Chondrocyte (in vitro differentiated cells): ENCODE measurements around the gene YEATS2. TPM values are rescaled to one million over a fixed set of nuclear protein-coding genes. Genes with fewer than 3 reads are reported as not detected.
A peak's percentile ranks its signal among the peaks of the same experiment; 100 is the strongest.

Source experiments
- DNase-seq: peaks from one replicate; pipeline ENCODE4 v3.0.0; 2021; ENCODE audit warnings: mixed read lengths, low spot score
- H3K27ac Mint-ChIP-seq: one replicate; pipeline ENCODE4 v1.8.0; 2021; ENCODE audit warnings: mild to moderate bottlenecking, moderate library complexity, mixed read lengths; ENCODE audit not compliant: unreplicated experiment
- H3K27me3 Mint-ChIP-seq: 2 replicates; pipeline ENCODE4 v1.8.0; 2021; ENCODE audit warnings: low read depth, mixed read lengths
- H3K36me3 Mint-ChIP-seq: 2 replicates; pipeline ENCODE4 v1.8.0; 2021; ENCODE audit warnings: low read depth, mixed read lengths
- H3K4me1 Mint-ChIP-seq: 2 replicates; pipeline ENCODE4 v1.8.0; 2021; ENCODE audit warnings: low read depth, mild to moderate bottlenecking, mixed read lengths
- H3K4me3 Mint-ChIP-seq: one replicate; pipeline ENCODE4 v1.8.0; 2021; ENCODE audit warnings: mild to moderate bottlenecking, moderate library complexity, mixed read lengths; ENCODE audit not compliant: unreplicated experiment
- H3K9me3 Mint-ChIP-seq: 2 replicates; pipeline ENCODE4 v1.8.0; 2021; ENCODE audit warnings: low read depth, mixed read lengths
- total RNA-seq: library from RNA; stranded (reverse); gene quantifications from 3 replicates; pipeline ENCODE4 v1.2.1, GENCODE V29; 2021
- TF ChIP-seq, protein P1 (sequence below): fragments of 200-600 bp; sonication (generic); IDR thresholded peaks from 2 replicates; pipeline ENCODE4 v1.5.0; 2021; ENCODE audit warnings: antibody characterized with exemption, mild to moderate bottlenecking, moderate library complexity

The YEATS2 gene
- total RNA-seq, 1 donor from 2014 or later = 38.2 TPM

DNA sequence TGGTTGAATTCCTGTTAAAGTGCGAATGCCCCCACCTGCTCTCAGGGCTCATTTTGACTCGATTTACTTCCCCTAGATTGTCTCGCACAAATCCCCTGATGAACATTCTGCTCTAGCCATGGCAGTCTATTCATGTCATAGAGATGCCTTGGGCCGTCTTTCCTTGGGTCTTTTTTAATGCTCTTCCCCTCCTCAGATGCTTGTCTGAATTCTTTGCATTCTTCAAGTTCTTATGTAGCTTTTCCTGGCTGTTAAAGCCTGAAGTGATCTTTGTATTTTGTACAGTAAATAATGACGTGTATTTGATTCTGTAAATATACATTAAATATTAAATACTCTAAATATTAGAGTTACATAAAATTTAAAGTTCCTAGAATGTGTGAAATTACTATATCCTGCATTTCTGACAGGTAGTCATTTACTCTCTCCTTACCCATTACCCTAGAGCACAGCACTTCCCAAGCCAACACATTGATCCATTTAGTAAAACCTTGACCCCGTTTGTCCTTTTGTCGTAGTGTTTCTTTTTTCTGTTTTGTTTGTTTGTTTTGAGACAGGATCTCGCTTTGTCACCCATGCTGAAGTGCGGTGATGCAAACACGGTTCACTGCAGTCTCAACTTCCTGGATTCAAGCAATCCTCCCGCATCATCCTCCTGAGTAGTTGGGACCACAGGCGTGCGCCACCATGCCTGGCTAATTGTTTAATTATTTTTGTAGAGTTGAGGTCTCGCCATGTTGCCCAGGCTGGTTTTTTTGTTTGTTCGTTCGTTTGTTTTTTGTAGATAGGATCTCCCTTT is 47.9 kb downstream of the YEATS2 start:
- peaks cover 3% of the 10 kb centered on the region for H3K9me3 Mint-ChIP-seq
- no peak overlapping the region for H3K4me3 Mint-ChIP-seq
- TF ChIP-seq, protein P1, sequence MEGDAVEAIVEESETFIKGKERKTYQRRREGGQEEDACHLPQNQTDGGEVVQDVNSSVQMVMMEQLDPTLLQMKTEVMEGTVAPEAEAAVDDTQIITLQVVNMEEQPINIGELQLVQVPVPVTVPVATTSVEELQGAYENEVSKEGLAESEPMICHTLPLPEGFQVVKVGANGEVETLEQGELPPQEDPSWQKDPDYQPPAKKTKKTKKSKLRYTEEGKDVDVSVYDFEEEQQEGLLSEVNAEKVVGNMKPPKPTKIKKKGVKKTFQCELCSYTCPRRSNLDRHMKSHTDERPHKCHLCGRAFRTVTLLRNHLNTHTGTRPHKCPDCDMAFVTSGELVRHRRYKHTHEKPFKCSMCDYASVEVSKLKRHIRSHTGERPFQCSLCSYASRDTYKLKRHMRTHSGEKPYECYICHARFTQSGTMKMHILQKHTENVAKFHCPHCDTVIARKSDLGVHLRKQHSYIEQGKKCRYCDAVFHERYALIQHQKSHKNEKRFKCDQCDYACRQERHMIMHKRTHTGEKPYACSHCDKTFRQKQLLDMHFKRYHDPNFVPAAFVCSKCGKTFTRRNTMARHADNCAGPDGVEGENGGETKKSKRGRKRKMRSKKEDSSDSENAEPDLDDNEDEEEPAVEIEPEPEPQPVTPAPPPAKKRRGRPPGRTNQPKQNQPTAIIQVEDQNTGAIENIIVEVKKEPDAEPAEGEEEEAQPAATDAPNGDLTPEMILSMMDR = no peak
- H3K27me3 Mint-ChIP-seq = no peaks in the 10 kb centered on the region
- H3K27ac Mint-ChIP-seq = peak overlapping the region; percentile 86
- peaks cover 17% of the 10 kb centered on the region for H3K36me3 Mint-ChIP-seq
- H3K4me1 Mint-ChIP-seq = peaks cover 25% of the 10 kb centered on the region
- DNase-seq = no peak

DNA sequence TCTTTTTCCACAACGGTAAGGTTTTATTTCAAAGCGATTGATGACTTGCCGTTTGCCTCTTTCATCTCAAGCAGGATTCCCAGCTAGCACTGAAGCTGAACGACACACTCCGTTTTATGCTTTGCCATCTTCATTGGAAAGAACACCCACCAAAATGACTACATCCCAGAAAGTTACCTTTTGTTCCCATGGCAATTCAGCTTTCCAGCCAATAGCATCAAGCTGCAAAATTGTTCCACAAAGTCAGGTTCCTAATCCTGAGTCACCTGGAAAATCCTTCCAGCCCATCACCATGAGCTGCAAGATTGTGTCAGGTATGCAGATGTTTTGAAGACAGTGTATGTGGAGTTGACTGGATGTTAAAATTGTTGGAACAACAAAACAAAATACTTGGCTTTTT is 56.5 kb downstream of the YEATS2 start:
- DNase-seq = no peak
- no peaks in the 10 kb centered on the region for H3K4me1 Mint-ChIP-seq
- TF ChIP-seq, protein P1 = no peak
- H3K9me3 Mint-ChIP-seq = no peaks in the 10 kb centered on the region
- no peak overlapping the region for H3K4me3 Mint-ChIP-seq
- peaks cover 43% of the 10 kb centered on the region for H3K36me3 Mint-ChIP-seq
- no peak overlapping the region for H3K27ac Mint-ChIP-seq
- H3K27me3 Mint-ChIP-seq = no peaks in the 10 kb centered on the region

DNA sequence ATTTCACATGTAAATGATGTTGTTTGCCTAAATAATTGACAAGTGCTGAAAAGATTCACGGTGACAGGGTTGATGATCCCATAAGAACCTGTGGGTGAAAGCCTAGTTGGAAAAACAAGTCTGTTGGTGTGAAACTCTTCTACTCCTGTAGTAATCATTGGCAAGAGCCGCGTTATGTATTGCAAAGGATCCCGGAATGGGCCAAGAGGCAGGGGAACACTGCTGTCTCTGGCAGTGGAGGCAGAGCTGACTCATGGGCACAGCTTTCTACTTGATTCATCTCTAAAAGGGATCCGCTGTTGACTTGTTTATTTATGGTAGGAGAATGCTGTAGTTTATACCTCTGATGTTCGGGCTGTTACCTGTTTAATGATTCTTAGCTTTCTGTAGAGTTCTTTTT is 64.7 kb downstream of the YEATS2 start:
- DNase-seq = no peak
- Mint-ChIP-seq H3K27me3 (no peaks in the 10 kb centered on the region), H3K4me3 (no peak overlapping the region), H3K9me3 (no peaks in the 10 kb centered on the region), H3K4me1 (peaks cover 23% of the 10 kb centered on the region), H3K27ac (no peak overlapping the region), H3K36me3 (peaks cover 23% of the 10 kb centered on the region)
- TF ChIP-seq, protein P1 = no peak

DNA sequence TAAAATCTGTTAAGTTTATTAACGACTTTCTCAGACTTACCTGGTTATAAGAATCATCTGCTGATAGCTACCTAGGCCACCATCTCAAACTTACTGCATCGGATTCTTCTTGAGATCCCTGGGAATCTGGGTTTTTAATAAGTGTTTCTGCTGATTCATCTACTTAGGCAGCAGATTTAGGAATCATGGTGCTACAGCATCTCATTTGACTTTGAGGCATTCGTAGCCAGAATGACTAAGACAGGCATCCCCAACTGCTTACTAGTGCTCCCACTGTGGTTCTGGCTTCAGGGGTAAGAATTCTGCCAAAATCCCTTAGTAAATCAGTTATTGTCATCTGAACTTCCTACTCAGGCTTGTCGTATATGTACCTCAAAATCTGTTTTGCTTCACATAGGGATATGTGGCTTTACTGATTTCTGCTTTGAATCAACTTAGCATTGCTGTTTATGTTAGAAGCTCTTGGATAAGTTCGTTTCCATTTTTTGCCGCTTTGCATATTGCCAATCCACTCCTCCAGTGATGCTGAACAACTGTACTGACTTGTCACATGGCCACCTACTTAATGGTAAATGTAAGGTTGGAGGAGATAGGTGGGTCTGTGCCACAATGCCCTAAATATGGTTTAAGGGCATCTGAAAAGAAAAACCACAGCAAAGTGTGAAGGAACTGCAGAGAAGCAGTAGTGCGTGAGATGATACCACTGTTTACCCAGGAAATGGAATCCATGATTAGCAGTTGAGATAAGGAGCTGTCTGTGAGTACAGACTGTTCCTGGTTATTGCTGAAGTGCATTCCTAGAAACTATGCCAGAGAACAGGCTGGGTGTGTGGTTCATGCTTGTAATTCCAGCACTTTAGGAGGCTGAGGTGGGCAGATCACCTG is 67.5 kb downstream of the YEATS2 start:
- Mint-ChIP-seq H3K36me3 (peaks cover 12% of the 10 kb centered on the region), H3K9me3 (no peaks in the 10 kb centered on the region), H3K27ac (peak overlapping the region; percentile 87), H3K27me3 (no peaks in the 10 kb centered on the region), H3K4me3 (no peak overlapping the region), H3K4me1 (peaks cover 23% of the 10 kb centered on the region)
- no peak for DNase-seq
- TF ChIP-seq, protein P1 = no peak

DNA sequence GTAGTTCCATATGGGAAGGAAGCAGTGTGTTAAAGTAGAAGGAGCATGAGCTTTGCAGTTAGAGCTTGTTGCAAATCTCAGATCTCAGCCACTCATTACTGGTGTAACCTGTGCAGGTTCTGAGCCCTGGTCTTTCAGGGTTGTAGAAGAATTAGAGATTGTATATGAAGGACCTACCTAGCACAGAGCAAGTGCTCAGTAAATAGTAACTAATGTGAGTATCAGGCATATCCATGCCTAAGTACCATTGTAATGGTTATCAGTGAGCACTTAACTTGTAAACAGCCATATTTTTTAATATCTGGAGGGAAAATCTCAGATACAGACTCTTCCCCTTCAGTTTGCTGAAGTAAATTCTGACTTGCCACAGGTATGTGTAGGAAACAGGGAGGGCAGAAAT is 68.5 kb downstream of the YEATS2 start:
- peak overlapping the region; percentile 87 for H3K27ac Mint-ChIP-seq

More for the DNA sequence above, 68.5 kb downstream of the YEATS2 start:
- TF ChIP-seq, protein P1 = no peak
- Mint-ChIP-seq H3K4me1 (peaks cover 23% of the 10 kb centered on the region), H3K36me3 (peaks cover 11% of the 10 kb centered on the region), H3K4me3 (no peak overlapping the region), H3K9me3 (no peaks in the 10 kb centered on the region), H3K27me3 (no peaks in the 10 kb centered on the region)
- no peak for DNase-seq
